ENCODE results near the gene MEOX2.

MEOX2 gene

GRCh38 chr7:15566476-15566875, 120.0 kb downstream of the MEOX2 start:
- no peak for DNase-seq (ENCODE audit: low read depth in 2 of 3, low spot score in 1 of 3)

DNA sequence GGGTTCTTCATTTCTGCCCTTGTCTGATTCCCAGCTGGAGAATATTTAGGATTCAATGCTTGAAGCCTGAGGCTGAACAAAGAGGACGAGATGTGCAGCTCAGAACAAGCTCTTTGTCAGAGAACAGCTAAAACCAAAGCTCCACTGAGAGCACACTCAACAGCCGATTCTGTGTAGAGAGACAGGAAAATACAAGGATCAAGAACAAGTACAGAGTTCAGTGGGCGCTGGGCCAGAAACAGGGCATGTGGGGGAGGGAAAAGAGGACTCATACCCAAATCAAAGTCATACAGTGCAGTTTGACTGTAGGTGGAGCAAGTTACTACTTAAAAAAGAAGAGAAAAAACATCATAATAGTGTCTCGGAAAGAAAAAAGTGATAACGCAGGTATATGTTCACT, 124.6 kb downstream of the MEOX2 start, which contains the start of gene AGMO:
Gene AGMO, minus strand, starts transcription at position 181 of the 400 bp plus-strand sequence.
- DNase-seq (ENCODE audit: low read depth in 2 of 3, low spot score in 1 of 3), result no peak
